Measurements from ENCODE around the gene TPST2.

The TPST2 gene

GRCh38 chr22:26610072-26610958, 20.4 kb upstream of the TPST2 start:
- no peak for DNase-seq

DNA sequence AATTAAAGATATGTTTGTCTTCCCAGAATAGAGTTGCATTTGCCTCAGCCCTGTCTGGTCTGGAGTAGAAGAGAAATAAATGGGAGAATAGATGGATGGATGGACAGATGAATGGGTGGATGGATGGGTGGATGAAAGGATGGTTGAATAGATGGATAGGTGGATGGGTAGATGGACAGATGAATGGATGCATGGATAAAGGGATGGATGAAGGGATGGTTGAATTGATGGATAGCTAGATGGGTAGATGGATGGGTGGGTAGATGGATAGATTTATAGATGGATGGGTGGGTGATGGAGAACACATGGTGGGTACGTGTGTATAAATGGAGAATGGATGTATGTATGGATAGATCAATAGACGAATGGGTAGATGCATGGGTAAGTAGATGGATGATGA, 19.4 kb upstream of the TPST2 start:
- no peak for DNase-seq

- no peak for DNase-seq
Measured at GRCh38 chr22:26608129-26608528, 18.2 kb upstream of the TPST2 start.

DNA sequence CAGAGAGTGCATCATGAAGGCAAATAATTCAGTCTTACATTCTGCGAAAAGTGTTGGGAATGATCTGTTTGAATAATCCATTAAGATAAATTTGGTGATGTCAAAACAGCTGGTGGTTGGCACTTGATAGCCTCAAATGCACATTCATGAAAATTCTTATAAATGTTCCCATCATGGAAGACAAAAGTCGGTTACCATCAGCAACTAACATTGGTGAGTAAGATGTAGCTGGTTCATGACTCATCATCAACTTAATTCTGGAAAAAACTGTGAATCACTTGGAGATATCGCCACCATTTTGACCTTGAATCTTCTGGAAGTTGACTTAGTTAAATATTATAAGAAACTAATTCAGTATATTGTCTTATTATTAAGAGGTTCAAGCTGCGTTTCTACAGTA, 16.7 kb upstream of the TPST2 start:
- no peak for DNase-seq

DNA sequence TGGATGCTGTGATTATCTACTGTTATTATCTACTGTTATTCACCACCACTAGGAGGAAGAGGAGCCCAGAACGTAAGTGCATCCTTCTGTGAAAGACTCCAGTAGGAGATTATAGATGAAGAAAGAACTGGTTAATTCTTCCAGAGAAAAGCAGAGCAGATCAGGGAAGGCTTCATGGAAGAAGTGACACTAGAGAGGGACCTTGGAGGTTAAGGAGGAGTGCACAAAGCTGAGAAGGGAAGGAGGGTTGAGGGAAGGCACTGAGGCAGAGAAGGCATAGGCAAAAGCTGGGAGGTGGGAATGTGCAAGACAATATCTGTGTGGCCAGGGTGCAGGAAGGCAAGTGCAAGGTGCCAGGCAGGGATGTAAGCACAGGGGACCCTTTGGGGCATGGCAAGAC, 14.4 kb upstream of the TPST2 start:
- no peak for DNase-seq

DNA sequence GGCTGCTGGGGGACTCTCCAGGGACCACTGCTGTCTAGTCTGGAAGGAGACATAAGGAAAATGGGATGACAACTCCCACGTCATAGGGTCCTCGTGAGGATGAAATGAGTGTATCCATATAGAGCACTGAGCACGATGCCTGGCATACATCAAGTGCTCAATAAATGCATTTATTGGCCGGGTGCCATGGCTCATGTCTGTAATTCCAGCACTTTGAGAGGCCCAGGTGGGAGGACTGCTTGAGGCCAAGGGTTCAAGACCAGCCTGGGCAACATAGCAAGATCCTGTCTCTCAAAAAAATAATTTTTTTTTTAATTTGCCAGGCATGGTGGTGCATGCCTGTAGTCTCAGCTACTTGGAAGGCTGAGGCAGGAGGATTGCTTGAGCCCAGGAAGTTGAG, 12.2 kb upstream of the TPST2 start:
- no peak for DNase-seq

DNA sequence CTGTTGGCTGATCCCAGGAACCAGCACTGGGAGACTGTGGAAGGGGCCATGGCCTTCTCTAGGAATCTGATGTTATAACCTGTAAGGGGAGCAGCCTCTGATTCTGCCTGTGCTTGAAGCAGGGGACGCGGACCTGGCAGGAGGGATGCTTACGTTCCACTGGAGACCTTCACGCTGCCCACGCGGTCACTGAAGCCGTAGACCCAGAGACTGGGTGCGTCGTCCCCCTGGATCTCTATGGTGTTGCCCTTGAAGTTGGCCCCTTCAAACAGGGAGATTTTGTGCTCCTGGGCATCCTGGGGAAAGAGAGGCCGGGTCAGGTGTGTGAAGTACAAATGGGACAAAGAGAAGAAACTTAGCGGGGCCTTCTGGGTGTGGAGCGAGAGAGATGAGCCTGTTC, 11.8 kb upstream of the TPST2 start:
- DNase-seq: no peak

- DNase-seq: no peak
Measured at GRCh38 chr22:26599505-26599904, 9.6 kb upstream of the TPST2 start.

DNA sequence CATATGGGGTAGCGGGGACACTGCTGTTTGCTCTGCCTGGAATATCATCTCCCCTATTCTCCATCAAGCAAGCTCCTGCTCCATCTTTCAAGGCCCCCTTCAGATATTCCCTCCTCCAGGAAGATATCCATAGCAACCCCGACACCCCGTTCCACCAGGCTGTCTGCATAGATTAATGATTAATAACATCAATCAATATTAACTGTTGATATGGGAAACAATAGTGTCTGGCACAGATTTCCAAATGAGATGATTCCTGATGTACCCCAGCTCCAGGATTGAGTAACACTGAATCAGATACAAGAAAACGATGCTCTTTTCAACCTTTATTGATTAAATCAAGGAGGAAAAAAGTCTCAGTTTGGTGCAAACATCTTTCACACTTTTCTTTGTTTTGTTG, 7.5 kb upstream of the TPST2 start:
- no peak for DNase-seq

DNA sequence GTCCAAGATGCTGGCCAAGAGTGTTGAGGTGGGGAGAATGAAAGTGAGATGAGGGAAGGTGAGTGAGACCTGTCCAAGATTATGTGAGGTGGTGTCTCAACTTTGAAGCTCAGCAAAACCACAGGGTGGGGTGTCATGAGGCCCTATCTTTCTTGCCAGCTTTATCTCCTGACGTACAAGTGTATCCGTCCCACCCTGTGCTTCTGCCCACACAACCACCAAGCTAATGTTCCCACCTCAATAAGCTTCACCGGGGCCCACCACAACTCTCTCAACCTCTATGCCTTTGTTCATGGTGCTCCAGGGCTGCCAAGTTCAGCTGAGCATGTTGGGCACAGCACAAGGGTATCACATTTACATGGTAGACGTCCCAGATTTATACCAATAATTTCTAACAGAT, 7.1 kb upstream of the TPST2 start:
- DNase-seq: no peak

- no peak for DNase-seq
Measured at GRCh38 chr22:26593763-26594162, 3.8 kb upstream of the TPST2 start.

- DNase-seq: peak; percentile 58
Measured at GRCh38 chr22:26592421-26592891, 2.5 kb upstream of the TPST2 start.

DNA sequence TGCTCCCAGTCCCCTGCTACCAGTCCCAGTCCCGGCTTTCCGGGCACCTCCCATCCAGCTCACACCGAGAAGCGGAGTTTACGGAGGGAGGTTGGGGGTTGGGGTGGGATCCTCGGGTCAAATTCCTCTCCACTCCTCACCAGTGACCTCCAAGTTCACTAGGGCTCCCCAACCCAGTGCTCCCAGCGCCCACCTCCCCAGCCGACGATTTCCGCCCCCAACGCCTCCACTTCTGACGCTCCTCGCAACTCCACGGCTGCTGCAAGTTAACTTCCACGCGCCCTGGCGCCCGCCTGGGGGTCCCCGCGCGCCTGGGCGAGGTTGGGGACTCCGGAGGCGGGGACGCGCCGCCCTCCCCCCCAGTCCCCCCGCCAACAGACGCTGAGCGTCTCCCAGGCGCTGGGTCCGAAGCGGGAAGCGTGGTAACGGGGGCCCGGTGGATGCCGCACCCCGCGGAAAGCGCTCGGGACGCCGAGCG, 526 bp downstream of the TPST2 start:
- DNase-seq: no peak

GRCh38 chr22:26588729-26589366, 1.1 kb downstream of the TPST2 start:
- DNase-seq: no peak

DNA sequence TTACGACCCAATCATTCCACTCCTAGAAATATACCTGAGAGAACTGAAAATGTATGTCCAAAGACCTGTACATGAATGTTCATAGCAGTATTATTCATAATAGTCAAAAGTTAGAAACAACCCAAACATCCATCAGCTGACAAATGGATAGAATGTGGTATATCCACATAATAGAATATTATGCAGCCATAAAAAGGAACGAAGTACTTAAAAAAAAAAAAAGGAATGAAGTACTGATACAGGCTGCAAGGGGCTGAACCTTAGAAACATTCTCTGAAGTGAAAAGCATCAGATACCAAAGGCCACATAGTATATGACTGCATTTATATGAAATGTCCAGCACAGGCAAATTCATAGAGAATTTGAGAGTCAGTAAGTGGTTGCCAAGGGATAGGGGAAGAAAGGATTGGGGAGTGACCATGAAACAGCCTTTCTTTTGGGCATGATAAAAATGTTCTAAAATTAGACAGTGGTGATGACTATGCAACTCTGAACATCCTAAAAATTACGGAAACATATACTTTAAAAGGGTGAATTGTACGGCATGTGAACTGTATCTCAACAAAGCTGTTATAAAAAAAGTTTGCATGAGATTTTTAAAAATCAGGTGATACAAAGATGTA, 1.8 kb downstream of the TPST2 start:
- DNase-seq: no peak

DNA sequence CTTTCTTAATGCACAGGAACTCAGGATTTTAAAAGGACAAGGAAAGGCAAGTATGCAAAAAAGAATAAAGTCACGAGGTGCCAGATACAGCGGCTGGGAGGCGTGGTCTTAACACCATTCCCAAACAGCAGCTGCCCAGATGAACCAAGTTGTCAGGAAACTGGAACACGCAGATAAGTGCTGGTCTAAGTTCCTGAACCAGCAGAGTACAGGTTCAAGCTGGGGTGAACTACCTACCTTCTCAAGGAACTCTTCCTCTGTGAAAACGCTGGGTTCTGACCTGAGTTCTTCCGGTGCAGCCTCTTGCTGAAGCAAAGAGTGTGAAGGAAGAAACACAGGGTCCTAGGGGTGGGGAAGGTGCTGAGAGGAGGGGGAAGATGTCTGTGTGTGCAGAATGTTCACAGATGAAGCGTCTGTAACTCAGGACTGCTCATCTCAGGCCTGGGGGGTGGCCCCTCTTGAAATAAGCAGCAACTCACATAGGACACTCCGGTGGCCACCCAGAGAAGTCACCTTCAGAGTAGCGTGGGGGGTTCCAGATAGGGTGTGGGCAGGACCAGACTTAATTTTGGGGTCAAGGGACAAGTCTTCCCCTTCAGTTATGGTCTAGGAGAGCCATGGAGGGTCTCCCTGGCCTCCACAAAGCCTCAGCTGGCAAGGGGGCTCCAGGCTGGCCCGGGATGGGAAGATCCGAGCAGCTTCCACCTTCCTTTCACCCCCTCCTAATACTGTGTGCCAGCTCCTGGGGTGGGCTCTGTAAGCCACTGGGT, 3.2 kb downstream of the TPST2 start:
- DNase-seq: no peak

DNA sequence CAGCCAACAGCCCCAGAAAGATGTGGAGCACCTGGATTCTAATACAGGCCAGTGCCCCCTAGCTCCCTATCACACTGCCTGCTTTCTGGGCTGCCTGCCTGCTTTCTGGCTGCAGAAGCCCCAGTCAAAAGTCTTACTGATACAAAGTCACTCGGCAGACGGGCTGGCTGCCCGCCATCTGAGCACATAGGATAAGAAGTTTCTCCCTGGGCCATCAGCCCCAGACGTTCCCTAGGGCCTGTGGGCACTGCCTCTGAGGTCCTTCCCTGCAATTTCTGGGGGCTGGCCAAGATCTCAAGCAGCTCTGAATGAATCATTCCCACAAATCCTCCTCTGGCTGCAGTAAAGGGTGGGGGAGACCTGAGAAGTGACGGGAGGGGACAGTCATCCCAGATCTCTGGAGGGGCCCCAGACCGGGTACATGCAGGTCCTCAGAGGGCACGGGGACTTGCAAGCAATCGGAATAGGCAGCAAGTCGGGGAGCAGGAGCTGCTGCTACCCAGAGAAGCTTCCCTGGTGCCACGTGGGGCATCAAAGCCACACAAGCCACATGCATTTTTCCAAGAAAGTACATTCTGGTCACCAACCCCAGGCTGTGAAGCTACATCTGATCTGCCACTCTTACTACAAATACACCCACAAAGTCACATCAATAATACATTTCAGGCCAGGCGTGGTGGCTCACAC, 4.7 kb downstream of the TPST2 start:
- DNase-seq: no peak

- no peak for DNase-seq
Measured at GRCh38 chr22:26584010-26584409, 5.9 kb downstream of the TPST2 start.

- DNase-seq: no peak
Measured at GRCh38 chr22:26581633-26582168, 8.2 kb downstream of the TPST2 start.

- no peak for DNase-seq
Measured at GRCh38 chr22:26581026-26581425, 8.9 kb downstream of the TPST2 start.

DNA sequence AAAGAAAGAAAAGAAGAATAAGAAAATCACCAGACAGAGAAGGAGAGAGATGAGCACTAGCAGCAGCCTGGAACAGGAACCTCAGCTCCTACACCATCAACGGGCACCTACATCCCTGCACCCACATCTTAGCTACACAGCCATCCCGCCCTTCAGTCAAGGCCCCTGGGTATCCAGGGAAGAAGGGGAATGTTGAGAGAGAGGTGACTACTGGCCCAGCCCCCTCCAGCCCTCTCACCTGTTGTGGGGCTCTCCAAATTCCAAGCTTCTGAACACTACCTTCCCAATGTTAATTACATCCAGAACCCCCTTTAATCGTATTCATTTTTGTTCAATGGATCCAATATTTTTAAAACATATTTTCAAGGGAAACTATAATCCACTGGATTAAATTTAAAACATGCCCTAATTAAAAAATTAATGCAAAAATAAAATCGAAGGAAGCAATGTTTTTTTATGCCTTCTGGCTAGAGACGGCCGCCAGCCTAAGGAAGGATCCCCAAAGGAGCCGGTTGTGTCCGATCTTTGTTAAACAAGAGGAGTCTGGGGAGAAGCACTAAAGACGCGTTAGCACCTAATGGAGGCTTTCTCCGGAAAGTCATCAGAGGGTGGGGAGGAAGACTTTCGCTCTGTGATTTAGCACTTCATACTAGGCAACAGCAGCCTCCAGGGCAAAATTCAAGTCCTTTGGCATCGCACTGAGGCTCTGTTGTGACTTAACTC, 9.5 kb downstream of the TPST2 start:
- DNase-seq: no peak
